Inferior parietal cortex (tissue), 1 donor: ENCODE results near the gene ZNF398.
"Not testable (repeated sequence)": the region's sequence is repeated elsewhere in the genome, so short reads cannot be mapped to it uniquely, and the experiment has no call there.

ENCODE experiments used
- DNase-seq: peaks from one replicate; pipeline ENCODE4 v3.0.0-alpha.2; 2016; ENCODE audit errors: extremely low spot score

The ZNF398 gene, protein sequence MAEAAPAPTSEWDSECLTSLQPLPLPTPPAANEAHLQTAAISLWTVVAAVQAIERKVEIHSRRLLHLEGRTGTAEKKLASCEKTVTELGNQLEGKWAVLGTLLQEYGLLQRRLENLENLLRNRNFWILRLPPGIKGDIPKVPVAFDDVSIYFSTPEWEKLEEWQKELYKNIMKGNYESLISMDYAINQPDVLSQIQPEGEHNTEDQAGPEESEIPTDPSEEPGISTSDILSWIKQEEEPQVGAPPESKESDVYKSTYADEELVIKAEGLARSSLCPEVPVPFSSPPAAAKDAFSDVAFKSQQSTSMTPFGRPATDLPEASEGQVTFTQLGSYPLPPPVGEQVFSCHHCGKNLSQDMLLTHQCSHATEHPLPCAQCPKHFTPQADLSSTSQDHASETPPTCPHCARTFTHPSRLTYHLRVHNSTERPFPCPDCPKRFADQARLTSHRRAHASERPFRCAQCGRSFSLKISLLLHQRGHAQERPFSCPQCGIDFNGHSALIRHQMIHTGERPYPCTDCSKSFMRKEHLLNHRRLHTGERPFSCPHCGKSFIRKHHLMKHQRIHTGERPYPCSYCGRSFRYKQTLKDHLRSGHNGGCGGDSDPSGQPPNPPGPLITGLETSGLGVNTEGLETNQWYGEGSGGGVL

DNA sequence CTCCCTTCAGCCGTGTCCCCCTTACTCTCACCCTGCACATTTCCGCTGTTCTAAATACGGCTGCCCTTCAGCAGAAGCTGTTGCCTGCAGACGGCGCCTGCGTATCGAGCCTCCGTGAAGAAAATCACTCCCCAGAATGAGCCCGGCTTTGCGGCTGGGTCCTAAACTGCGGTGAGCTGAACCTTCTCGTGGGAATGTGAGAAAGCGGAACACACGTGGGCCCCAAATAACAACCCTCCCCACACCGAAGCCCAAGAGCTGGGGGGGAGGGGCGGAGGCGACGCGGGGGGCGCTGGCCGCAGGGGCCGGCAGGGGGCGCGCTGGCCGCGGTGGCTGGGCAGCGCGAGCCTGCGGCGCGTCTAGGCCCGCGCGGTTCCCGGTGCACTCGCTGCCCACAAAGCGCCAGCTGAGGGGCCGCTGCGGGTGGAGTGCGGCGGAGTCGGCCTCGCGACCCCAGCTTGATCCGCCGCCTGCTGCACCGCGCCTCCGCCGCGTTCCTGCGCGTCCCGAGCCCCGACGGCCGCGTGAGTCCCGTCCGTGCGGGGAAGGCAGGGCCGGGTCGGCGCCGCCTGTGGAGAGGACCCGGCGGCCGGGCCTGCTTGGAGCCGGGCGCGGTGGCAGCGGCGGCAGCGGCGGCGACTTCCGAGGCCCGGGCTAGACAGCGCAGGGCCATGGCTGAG lies at the start of gene ZNF398:
ZNF398 (plus strand) TSS at position 382 of the 680 bp plus-strand sequence; CDS start at position 672, 290 bp downstream.
- DNase-seq, result peak; percentile 74

- no peak for DNase-seq
Measured at GRCh38 chr7:149099058-149099457, 48.2 kb upstream of the ZNF398 start.

DNA sequence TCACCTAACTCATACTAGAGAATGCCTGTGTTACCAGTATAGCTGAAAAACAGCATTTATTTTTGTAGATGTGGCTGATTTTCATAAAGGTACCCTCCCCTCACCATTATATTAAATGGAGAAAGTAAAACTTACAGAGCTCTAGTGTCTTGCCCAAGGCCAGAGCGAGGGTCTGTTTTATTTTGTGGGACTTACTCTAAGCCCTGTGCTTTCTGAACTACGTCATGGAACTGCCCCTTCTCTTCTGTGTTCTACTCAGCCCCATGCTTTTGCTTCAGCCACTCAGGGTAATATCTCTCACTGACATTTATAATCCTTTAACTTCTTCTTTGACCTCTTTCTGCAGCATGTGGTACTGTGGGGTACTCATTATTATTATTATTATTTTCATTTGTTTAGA lies 46.4 kb upstream of the ZNF398 start:
- DNase-seq, result no peak

GRCh38 chr7:149102666-149103065 lies 44.6 kb upstream of the ZNF398 start:
- DNase-seq, result no peak

GRCh38 chr7:149103424-149103823 lies 43.8 kb upstream of the ZNF398 start:
- DNase-seq, result no peak

DNA sequence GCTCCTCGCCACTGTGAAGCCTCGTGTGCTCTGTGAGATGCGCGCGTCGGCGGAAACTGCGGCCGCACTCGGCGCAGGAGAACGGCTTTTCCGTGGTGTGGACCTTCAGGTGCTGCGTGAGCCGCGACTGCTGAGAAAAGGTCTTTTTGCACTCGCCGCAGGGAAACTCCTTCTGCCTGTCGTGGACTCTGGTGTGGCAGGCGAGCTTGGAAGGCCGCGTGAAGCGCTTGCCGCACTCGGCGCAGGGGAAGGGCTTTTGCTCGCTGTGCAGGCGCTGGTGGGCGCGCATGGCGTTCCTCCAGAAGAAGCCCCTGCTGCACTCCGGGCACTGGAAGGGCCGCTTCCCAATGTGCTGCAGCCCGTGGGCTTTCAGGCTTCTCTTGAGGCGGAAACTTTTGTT lies 43.0 kb upstream of the ZNF398 start:
- no peak for DNase-seq

GRCh38 chr7:149104749-149105148 lies 42.5 kb upstream of the ZNF398 start:
- no peak for DNase-seq

DNA sequence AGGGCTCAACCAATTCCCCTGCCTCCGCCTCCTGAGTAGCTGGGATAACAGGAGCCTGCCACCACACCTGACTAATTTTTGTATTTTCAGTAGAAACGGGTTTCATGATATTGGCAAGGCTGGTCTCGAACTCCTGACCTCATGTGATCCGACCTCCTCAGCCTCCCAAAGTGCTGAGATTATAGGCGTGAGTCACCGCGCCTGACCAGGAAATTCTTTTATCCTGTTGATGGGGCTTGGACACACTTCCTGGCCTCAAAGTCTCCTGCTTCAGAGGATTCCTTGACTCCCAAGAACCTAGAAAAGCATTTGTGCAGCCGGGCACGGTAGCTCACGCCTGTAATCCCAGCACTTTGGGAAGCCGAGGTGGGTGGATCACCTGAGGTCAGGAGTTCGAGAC lies 37.3 kb upstream of the ZNF398 start:
- no peak for DNase-seq

- no peak for DNase-seq
Measured at GRCh38 chr7:149125189-149125862, 21.9 kb upstream of the ZNF398 start.

- peak; percentile 94 for DNase-seq
Measured at GRCh38 chr7:149125863-149126661, 21.2 kb upstream of the ZNF398 start, which contains the start of gene ZNF425. Gene ZNF425, minus strand, starts transcription at chr7:149126324. Its CDS starts 111 bp downstream, at chr7:149126213.

GRCh38 chr7:149126662-149127266 lies 20.5 kb upstream of the ZNF398 start:
- peak; percentile 51 for DNase-seq

- DNase-seq, result no peak
Measured at GRCh38 chr7:149130572-149131198, 16.6 kb upstream of the ZNF398 start.

GRCh38 chr7:149133028-149133710 lies 14.1 kb upstream of the ZNF398 start:
- no peak for DNase-seq

DNA sequence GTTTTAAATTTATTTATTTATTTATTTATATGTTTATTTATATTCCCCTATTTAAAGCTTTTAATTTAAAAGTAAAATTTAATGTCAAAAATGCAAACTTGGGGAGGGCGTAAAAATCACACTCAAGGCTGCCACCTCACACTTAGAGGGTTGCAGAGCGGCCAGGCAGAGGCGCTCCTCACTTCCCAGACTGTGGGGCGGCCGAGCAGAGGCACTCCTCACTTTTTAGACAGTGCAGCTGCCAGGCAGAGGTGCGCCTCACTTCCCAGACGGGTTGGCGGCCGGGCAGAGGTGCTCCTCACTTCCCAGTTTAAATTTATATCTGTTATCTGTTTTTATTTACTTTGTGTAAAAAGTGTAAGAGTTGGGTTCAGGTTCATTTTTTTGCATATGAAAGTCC lies 11.1 kb upstream of the ZNF398 start:
- no peak for DNase-seq

DNA sequence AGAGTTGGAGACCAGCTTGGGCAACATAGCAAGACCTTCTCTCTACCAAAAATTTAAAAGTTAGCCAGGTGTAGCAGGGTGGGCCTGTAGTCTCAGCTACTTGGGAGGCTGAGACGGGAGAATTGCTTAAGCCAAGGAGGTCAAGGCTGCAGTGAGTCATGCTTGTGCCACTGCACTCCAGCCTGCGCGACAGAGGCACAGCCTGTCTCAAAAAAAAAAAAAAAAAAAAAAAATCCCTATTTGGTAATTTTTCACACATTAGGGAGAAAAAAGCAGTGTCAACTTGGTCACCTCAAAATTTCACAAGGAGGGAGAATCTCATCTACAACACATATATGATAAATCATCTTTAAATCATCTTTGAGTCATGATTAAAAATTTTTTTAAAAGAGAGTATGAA lies 6.4 kb upstream of the ZNF398 start:
- DNase-seq, result no peak

DNA sequence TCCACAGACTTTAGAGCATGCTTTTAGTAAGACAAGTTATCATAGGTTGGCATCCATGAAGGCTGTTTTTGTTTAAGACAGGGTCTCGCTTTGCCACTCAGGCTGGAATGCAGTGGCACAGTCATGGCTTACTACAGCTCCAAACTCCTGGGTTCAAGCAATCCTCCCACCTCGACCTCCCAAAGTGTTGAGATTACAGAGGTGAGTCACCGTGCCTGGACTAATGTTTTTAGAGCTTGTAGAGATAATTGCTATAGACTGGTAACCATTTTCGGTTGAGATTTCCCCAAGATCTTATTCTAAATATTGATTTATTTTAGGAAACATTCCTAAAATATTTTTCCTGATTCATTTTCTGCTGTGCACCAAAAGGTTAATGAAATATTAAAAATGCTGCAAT lies 5.4 kb upstream of the ZNF398 start:
- no peak for DNase-seq

DNA sequence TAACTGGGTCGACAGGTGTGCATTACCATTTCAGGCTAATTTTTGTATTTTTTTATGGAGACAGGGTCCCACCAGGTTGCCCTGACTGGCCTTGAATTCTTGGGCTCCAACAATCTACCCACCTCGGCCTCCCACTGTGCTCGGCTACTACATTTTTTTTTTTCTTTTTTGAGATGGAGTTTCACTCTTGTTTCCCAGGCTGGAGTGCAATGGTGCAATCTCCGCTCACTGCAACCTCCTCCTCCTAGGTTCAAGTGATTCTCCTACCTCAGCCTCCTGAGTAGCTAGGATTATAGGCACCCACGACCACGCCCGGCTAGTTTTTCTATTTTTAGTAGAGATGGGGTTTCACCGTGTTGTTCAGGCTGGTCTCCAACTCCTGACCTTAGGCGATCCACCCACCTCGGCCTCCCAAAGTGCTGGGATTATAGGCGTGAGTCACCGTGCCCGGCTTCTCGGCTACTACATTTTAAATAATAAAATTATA lies 2.8 kb upstream of the ZNF398 start:
- not testable (repeated sequence) for DNase-seq

DNA sequence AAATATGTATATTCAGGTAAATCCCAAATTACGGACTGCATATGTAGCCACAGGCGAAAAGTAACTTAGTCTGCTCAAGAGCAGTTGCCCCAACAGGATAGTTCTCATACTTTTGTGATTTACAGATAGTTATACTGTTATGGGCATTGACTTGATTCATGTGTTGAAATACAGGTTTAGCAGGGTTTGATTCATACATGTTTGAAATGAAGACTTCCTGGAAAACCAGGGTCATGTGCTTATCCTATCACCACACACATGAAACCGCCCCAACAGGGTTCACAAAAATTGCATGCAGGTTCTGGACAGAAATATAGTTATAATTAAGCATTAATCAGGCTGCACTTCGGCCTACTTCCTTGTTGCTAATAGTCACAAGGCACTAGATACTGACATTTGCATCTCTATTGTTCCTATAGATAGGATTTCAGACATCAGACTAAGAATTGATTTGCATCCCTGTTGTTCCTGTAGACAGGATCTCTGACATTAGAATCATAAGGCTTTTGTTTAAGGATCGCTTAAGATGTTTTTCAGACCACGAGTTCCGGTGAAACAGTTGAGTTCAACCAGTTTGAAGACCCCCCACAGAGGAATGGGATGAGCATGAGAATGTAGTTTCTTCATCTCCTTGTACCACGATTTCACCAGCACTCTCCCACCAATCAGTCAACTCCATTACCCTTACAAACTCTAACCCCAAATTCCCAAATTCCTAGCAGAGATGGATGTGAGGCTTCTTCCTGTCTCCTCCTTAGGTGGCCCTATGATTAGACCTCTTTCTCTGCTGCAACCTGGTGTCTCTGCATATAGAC lies 2.0 kb upstream of the ZNF398 start:
- no peak for DNase-seq
